HG02870 (cell line): ENCODE measurements around the gene SLC6A7.
"Not testable (repeated sequence)": the region's sequence is repeated elsewhere in the genome, so short reads cannot be mapped to it uniquely, and the experiment has no call there.

ENCODE experiments used
- ATAC-seq: cut with Tn5 transposase; IDR thresholded peaks from one replicate; pipeline ENCODE4 v1.9.1; 2021; ENCODE audit warnings: mild to moderate bottlenecking, moderate library complexity; ENCODE audit not compliant: unreplicated experiment

SLC6A7 gene

GRCh38 chr5:150215979-150216944, 26.4 kb downstream of the SLC6A7 start:
- no peak for ATAC-seq

- ATAC-seq, result no peak
These were observed 27.2 kb downstream of the SLC6A7 start for GRCh38 chr5:150217038-150217437.

GRCh38 chr5:150217873-150218692, 28.2 kb downstream of the SLC6A7 start:
- peak; percentile 82 for ATAC-seq

GRCh38 chr5:150218693-150219035, 28.8 kb downstream of the SLC6A7 start:
- no peak for ATAC-seq

GRCh38 chr5:150219142-150219541, 29.3 kb downstream of the SLC6A7 start:
- no peak for ATAC-seq

GRCh38 chr5:150219861-150220260, 30.0 kb downstream of the SLC6A7 start:
- no peak for ATAC-seq

GRCh38 chr5:150221471-150221870, 31.6 kb downstream of the SLC6A7 start:
- ATAC-seq, result no peak

GRCh38 chr5:150222906-150223305, 33.0 kb downstream of the SLC6A7 start:
- no peak for ATAC-seq

- ATAC-seq, result no peak
These were observed 33.6 kb downstream of the SLC6A7 start for GRCh38 chr5:150223474-150223873.

- no peak for ATAC-seq
These were observed 34.7 kb downstream of the SLC6A7 start for GRCh38 chr5:150224483-150225027.

- no peak for ATAC-seq
These were observed 37.2 kb downstream of the SLC6A7 start for GRCh38 chr5:150227036-150227435.

- ATAC-seq, result no peak
These were observed 37.9 kb downstream of the SLC6A7 start for GRCh38 chr5:150227606-150228273.

GRCh38 chr5:150229571-150229970, 39.7 kb downstream of the SLC6A7 start:
- no peak for ATAC-seq

- no peak for ATAC-seq
These were observed 41.0 kb downstream of the SLC6A7 start for GRCh38 chr5:150230842-150231241.

GRCh38 chr5:150233706-150234105, 43.8 kb downstream of the SLC6A7 start:
- not testable (repeated sequence) for ATAC-seq

- ATAC-seq, result no peak
These were observed 45.0 kb downstream of the SLC6A7 start for GRCh38 chr5:150234576-150235499.

GRCh38 chr5:150235500-150235854, 45.6 kb downstream of the SLC6A7 start:
- no peak for ATAC-seq

- ATAC-seq, result no peak
These were observed 46.5 kb downstream of the SLC6A7 start for GRCh38 chr5:150236313-150236712.

- ATAC-seq, result no peak
These were observed 47.3 kb downstream of the SLC6A7 start for GRCh38 chr5:150236981-150237754.
